Measurements from ENCODE around the gene PPP4R2. TPM values are rescaled to one million over a fixed set of nuclear protein-coding genes. Genes with fewer than 3 reads are reported as not detected.

The PPP4R2 gene
- total RNA-seq, 1 donor from 2014 or later: 90.2 TPM

DNA sequence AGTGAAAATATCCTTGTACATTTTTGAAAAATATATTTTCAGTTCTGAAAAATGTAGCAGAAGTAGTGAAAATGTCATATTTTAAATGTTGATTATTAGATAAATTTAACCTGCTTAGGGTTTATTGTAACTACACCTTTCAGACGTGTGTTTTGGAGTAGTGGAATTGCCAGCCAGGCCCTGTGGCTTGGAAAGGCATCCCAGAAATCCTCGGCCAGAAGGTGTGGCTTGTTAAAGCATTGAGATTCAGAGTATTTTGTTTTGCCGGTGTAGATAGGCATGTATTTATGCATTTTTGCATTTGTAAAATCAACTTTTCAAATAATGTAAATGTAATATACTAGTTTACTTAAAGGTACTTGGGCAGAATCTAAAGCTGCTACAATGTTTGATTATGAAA is 71.8 kb downstream of the PPP4R2 start:
- intact Hi-C loops (cut with micrococcal nuclease): no loop called here

- intact Hi-C loops (cut with micrococcal nuclease): no loop called here
These were observed 72.6 kb downstream of the PPP4R2 start for GRCh38 chr3:73069187-73069586.

DNA sequence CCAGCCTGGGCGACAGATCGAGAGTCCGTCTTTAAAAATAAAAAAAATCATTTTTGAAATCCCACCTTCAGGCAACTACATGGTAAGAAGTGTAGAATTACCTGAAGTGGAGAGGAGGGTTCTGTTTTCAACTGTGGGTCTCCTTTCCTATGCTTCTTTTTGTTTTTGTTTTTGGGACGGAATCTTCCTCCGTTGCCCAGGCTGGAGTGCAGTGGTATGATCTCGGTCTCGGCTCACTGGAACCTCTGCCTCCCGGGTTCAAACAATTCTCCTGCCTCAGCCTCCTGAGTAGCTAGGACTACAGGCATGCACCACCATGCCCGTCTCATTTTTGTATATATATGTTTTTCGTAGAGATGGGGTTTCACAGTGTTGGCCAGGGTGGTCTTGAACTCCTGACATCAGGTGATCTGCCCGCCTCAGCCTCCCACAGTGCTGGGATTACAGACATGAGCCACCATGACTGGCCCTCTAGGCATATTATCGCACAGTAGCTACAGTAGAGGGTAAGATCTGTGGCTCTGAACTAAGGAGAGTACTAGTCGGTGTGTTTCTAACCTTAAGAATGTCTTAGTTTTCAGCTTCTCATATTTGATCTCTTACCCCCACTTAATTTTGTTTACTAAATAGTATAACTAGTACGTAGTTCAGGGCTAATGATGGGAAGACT is 73.3 kb downstream of the PPP4R2 start:
- intact Hi-C loops (cut with micrococcal nuclease): loop anchor here (5.0 kb wide), 1 partner anchor 223 kb away; the partner anchor contains the start of gene SHQ1

DNA sequence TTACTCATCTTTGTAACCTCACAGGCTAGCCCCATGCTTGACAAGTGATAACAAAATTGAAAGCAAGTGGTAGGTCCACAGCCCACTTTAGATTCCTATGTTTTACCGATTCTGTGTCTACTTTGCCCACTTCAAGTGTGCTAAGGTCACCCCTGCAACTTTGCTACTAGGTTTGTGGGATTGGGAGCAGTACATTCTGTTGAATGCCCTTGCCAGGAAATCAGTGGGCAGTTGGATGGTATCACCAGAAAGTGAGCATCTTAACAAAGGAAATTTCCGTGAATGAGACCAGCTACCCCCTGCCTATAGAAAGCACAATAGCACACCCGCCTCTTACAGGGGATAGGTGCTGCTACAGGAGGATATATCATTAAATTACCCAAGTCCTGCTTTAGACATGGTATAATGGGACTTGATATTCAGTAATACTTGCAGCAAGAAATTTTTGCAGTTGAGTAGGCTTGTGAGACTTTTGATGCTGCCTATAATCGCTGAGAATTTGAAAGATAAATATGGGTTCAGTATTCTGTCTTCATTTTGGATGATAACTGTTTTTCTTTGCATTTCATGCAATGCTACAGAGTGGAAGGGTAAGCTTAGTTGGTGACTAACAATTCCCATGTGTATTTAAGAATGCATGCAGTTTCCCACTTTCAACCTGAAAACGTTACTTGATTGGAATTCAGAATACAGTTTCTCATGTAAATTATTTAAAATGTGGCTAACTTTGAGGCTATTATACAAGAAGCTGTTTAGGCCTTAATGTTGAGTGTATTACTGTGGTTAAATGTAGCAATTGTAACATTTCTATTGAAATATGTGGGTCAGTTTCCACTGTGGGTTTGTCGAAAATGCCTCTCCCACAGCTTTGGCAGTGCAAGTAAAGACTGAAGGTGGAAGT is 74.3 kb downstream of the PPP4R2 start:
- intact Hi-C loops (cut with micrococcal nuclease): loop anchor here (5.0 kb wide), 1 partner anchor 224 kb away; the partner anchor contains the start of gene SHQ1

- intact Hi-C loops (cut with micrococcal nuclease): loop anchor here (5.0 kb wide), 1 partner anchor 225 kb away; the partner anchor contains the start of gene SHQ1
These were observed 75.3 kb downstream of the PPP4R2 start for GRCh38 chr3:73071952-73072351.

DNA sequence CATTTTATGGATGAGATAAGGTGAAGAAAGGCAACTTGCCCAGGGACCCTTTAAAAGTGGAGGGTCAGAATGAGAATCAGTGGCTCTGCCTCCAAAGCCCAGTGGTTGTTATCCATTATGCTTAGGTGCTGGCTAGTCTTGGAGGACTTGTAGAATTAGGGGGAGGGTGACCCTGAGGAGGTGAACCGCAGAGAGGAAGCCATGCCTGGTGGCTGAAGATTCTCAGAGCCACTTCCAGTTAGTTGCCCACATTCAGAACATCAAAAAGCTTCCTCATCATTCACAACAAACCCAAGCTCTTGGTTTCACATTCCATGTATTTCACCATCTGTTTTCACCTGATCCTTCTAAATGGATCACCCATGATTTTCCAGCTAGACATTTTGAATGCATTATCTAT is 76.0 kb downstream of the PPP4R2 start:
- intact Hi-C loops (cut with micrococcal nuclease): loop anchor here (5.0 kb wide), 1 partner anchor 225 kb away; the partner anchor contains the start of gene SHQ1

GRCh38 chr3:73073091-73073707 is 76.6 kb downstream of the PPP4R2 start:
- intact Hi-C loops (cut with micrococcal nuclease): loop anchor here (5.0 kb wide), 1 partner anchor 226 kb away; the partner anchor contains the start of gene SHQ1

DNA sequence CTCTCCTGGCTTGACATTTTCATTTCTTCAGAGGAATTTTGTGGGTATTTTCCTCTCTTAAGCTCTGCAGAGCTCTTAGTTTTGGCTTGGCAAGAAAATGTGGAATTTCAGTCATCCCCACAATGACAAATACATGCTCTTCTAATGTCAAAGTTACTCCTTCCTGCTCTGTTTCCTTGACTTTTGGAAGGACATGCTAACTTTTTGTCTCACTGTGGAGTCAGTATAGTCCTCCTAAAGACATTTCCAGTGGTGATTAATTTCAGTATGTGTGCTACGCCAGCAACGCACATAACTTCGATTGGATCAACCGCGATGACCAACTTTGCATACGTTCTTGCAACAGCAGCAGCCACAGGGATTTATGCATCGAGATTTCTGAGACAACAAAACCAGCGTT is 78.2 kb downstream of the PPP4R2 start:
- intact Hi-C loops (cut with micrococcal nuclease): loop anchor here (5.0 kb wide), 1 partner anchor 227 kb away; the partner anchor contains the start of gene SHQ1

DNA sequence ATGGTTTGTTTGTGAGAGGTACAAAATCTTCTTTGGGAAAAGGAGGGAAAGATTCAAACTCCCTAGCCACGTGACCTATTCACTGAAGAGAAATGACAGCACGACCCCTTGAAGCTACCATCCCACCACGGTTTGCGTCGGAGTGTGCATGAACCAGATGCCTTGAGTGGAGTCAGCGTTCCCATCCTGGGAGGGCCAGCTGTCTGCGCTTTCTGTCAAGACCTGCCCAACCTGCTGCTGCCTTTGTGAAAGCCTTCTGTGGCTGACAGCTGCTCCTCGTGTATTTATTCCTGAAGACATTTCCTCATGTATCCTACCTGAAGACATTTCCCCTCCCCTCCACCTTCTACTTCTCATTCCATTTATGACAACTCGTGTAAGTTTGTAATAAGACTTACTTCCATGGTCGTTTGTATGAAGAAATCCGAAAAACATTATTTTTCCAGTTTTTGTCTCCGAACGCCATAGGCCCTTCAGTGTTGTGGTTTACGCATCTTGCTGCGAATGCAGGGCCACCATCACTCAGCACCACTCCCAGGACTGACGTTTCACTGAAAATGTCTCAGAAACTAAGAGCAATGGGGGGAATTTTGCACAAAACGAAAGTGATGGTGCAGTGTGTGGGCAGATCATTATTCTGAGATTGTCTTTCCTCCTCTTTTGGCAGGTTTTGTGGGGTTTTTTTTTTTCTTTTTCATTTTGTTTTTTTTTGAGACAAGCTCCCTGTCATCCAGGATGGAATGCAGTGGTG is 83.8 kb downstream of the PPP4R2 start:
- intact Hi-C loops (cut with micrococcal nuclease): loop anchor here (10.0 kb wide), 2 partner anchors 636 to 1356 kb away; partner anchors contain the start of genes EIF4E3 and RYBP

GRCh38 chr3:73081140-73081539 is 84.5 kb downstream of the PPP4R2 start:
- intact Hi-C loops (cut with micrococcal nuclease): loop anchor here (10.0 kb wide), 2 partner anchors 636 to 1356 kb away; partner anchors contain the start of genes EIF4E3 and RYBP

- intact Hi-C loops (cut with micrococcal nuclease): loop anchor here (10.0 kb wide), 2 partner anchors 639 to 1359 kb away; partner anchors contain the start of genes EIF4E3 and RYBP
These were observed 87.6 kb downstream of the PPP4R2 start for GRCh38 chr3:73084170-73084569.

DNA sequence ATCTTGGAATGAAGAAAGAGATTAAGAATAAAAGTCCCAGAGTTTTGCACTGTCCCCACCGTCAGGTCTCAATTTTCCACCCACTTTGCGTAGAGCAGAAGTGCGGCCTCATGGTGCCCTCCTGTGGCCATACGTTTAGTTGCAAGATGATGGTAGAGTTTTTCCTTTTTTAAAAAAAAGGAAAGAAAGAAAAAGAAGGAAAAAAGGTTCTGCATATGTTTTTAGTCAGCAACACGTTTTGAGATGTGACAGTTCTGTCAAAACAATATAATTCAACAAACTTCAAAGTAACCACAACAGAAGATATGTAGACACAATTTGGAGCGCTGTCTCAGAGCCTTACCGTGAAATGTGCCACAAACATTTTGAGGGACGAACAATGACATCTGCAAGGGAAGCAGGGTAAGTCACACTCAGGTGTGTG is 89.5 kb downstream of the PPP4R2 start:
- intact Hi-C loops (cut with micrococcal nuclease): loop anchor here (1.0 to 10.0 kb wide), 8 partner anchors 30 to 1361 kb away; partner anchors contain the start of genes EIF4E3 and RYBP

GRCh38 chr3:73094129-73094528 is 97.5 kb downstream of the PPP4R2 start:
- intact Hi-C loops (cut with micrococcal nuclease): no loop called here

DNA sequence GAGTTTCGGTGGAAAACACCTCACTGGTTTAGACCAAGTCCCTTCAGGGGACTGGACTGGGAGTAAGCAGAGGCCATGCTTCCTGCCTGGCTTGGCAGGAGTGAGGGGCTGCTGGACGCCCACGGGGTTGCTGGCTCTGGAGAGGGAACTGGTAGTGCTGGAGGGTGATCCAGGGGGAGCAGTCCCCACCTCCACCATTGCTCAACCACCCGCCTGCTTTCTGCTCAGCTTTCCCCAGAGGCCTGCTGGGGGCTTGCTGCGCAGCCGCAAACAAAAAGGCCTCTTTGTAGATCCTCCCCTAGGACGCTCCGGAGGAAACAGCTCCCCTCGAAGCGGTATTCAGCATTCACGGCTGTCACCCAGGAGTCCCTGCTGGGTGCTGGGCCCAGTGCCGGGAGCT is 98.3 kb downstream of the PPP4R2 start:
- intact Hi-C loops (cut with micrococcal nuclease): no loop called here

- intact Hi-C loops (cut with micrococcal nuclease): no loop called here
These were observed 99.6 kb downstream of the PPP4R2 start for GRCh38 chr3:73096169-73096568.

GRCh38 chr3:73098026-73098425 is 101.4 kb downstream of the PPP4R2 start:
- intact Hi-C loops (cut with micrococcal nuclease): no loop called here

DNA sequence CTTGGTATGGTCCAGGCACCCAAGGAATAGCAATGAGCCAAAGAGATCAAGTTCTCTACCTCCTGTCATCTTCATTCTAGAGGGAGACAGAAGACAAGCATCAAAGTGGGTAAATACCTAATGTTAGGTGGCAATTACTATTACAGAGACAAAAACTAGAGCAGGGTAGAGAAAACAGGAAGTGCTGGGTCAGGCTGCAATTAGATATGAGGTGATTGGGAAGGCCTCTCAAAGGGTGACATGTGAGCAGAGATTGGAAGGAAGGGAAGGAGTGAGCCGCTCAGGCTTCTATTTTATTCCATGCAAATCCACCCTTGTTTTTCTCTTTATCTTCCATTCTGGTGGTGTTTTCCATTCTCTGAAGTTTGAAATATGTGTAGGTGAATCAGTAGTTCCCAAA is 102.3 kb downstream of the PPP4R2 start:
- intact Hi-C loops (cut with micrococcal nuclease): no loop called here

DNA sequence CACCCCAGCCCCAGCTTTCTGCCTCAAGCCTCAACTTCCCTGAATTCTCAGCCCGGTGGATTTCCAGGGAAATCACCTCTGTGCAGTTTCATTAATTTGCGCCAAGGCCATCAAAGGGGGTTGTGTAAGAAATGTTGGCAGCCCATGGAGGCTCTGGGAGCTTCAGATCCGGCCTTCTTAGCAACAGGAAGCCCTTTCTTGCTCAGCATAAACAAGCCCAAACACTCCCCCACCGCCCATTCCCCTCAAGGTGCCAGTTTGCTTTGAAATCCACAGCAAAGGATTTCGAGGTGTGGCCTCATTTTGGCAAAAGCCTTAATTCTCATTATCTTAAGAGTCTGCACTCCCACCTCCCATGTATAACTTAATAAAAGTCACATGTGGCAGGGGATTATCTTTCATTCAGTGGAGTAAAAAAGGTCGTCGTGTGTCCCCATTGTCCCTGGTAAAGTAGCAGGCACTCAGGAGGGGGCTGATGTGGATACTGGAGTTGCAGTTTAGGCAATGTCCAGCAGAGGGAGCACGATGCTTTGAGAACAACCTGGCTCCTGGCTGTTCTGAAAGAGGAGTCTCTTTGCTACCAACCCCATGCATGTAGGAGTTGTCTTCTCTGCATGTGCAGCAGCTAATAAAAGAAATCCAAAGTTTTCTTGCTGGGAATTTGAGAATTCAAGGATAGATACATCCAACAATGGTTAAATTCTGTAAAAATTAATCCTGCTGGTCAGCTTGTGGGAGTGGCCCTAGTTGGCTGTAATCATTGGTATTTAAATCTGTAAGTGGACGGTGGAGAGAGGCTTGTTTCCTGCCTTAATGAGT is 104.3 kb downstream of the PPP4R2 start:
- intact Hi-C loops (cut with micrococcal nuclease): loop anchor here (1.0 kb wide), 2 partner anchors 331 to 401 kb away; no protein-coding TSS in a partner anchor

- intact Hi-C loops (cut with micrococcal nuclease): loop anchor here (1.0 kb wide), 2 partner anchors 330 to 400 kb away; no protein-coding TSS in a partner anchor
These were observed 105.3 kb downstream of the PPP4R2 start for GRCh38 chr3:73101881-73102280.

Data from T-helper 1 cell treated with Interleukin-12 subunit alpha and Interleukin-12 subunit beta and Interleukin-4 antibody, amounts not matched to agents 30 ng/mL and 1 ng/mL, for 36 hours (primary cell).